ENCODE results near the gene PARP2.
"Not testable (repeated sequence)": the region's sequence is repeated elsewhere in the genome, so short reads cannot be mapped to it uniquely, and the experiment has no call there.

Gene PARP2

GRCh38 chr14:20346713-20347112, 3.3 kb downstream of the PARP2 start:
- DNase-seq = no peak

DNA sequence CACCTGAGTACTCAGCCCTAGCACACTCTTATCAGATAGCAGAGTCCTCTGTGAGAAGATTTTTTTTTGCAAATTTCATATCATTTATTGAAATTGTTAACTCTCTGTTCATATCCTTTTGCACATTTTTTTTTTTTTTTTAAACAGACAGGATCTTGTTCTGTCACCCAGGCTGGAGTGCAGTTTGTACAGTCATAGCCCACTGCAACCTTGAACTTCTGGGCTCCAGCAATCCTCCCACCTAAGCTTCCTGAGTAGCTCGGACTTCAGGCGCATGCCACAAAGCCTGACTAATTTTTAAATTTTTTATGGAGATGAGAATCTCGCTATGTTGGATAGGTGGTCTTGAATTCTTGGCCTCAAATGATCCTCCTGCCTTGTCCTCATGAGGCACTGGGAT, 4.3 kb downstream of the PARP2 start:
- no peak for DNase-seq

GRCh38 chr14:20350282-20350681, 6.8 kb downstream of the PARP2 start:
- no peak for DNase-seq

- DNase-seq = no peak
Measured at GRCh38 chr14:20350860-20351259, 7.4 kb downstream of the PARP2 start.

DNA sequence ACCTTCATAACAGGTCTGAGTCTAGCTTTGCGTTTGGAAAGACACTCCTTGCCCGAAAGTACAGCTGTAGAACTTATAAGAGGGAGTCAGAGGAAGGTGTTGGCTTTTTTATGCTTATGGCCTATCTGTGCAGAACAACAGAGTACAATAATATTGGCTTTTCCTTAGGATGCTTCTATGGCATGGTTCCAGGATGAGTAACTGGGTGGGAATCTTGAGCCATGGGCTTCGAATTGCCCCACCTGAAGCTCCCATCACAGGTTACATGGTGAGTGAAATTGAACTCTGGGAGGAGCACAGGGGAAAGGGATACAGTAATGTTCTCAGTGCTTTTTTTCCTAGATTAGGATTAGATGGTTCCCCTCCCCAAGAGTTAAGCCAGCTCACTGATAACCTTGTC, 13.0 kb downstream of the PARP2 start:
- DNase-seq = no peak

GRCh38 chr14:20358474-20358873, 15.0 kb downstream of the PARP2 start:
- DNase-seq = not testable (repeated sequence)

- no peak for DNase-seq
Measured at GRCh38 chr14:20365928-20366327, 22.5 kb downstream of the PARP2 start.

GRCh38 chr14:20372796-20373195, 29.4 kb downstream of the PARP2 start:
- DNase-seq = no peak

DNA sequence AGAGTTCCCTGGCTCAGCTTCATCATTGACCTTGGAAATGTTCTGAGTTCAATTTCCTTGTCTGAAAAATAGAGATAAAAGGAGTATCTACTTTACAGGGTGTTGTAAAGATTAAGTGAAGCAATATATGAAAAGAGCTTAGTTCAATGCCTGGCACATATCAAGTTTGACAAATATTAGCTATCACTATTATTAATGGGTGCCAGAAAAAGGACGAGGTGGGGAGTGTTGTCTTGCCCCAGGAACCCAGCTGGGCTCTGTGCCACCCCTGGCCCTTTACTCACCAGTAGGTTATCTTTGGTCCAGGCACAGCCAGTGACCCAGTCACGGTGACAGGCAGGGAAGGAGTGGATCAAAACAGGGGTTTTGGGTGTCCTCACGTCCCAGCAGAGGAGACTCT, 32.0 kb downstream of the PARP2 start:
- no peak for DNase-seq

DNA sequence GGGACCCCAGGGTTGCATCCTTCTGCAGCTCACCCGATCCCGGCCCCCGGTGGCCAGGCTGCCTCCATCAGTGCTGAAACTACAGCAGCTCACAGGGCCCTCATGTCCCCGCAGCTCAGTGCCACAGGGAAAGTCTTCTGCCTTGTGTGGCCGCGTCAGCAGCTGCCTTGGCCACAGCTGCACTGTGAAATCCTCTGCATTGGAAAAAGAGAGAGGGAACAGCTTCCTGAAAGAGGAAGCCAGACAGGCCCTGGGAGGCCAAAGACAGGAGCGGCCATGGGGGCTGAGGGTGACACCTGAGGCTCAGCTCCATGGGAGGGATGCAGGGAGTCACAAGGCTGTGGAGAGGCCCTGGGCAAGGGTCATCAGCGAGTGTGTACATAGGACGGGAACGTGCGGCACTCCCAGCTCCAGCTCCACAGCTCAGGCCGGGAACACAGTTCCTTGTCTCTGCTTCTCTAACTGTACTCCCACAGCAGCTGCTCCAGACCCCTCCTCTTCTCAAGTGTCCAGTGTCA, 32.7 kb downstream of the PARP2 start:
- no peak for DNase-seq

DNA sequence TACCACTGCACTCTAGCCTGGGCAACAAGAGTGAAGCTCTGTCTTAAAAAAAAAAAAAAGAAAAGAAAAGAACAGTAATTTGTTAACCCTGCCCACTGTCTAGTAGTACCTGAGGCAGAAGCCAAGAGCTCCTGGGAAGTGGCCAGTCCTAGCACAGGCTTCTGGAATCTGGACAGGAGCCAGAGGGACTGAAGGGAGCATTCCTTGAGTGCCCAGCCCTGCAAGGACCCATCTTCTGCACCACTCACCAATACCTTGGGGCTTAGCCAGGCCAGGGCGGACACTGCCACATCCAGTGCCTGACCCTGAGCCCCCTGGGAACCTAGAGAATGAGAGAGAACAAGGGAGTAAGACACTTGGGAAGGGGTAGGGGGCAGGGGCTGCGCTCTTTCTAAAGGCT, 33.7 kb downstream of the PARP2 start:
- DNase-seq = no peak

DNA sequence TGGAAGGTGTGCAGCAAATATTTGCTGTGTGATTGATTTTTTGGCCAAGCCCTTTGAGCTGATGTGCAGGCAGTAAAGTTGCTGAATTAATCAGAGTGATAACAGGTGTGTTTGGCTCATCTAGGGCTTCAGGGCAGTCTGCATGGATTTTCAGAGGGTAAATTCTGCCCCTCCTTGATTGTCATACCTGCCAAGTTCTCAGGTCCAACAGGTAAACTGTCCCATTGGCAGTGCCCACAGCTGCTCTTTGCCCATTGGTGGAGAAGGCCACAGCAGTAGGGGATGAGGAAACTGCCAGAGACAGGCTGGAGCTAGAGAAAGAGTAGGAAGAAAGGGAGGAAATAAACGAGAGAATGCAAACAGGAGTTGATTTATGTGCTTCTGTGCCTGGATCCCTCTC, 36.3 kb downstream of the PARP2 start:
- DNase-seq = no peak

GRCh38 chr14:20380681-20381080, 37.2 kb downstream of the PARP2 start:
- DNase-seq = no peak

DNA sequence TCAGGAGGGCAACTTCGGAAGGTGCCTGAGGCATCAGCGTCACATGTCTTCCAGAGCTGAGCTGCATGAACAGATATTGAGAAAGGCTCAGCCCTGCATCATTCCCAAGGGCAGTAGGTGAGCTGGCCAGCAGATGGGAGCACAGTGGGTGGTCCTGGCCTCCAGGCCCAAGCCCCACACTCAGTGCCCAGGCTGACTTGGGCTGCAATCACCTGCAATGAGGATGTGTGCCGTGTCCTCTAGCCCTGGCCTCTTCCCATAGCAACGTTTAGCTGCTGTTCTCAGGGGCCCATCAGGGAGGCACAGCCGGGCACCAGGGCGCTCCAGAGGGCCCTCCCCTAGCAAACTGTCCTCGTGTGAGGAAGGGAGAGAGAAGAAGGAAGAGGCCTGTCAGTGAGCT, 37.9 kb downstream of the PARP2 start:
- no peak for DNase-seq

GRCh38 chr14:20382526-20382925, 39.1 kb downstream of the PARP2 start:
- no peak for DNase-seq

DNA sequence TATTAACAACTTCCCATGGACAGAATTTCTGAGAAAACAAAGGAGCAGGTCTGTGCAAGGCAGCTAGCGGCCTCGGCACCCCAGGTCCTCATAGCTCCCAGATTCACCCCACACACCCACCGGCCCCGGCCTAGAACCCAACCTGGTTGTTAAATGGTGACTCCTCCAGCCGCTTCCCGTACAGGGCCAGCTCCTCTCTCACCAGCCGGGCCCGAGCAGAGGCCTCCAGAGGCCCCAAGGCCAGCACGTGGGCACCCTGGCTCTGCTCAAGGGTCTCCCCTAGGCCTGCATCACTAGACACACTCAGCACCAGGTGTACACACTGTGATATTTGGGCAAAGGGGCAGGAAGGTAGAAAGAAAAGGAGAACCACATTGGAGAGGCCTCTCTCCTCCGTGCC, 39.6 kb downstream of the PARP2 start:
- no peak for DNase-seq

GRCh38 chr14:20383636-20384035, 40.2 kb downstream of the PARP2 start:
- DNase-seq = no peak

DNA sequence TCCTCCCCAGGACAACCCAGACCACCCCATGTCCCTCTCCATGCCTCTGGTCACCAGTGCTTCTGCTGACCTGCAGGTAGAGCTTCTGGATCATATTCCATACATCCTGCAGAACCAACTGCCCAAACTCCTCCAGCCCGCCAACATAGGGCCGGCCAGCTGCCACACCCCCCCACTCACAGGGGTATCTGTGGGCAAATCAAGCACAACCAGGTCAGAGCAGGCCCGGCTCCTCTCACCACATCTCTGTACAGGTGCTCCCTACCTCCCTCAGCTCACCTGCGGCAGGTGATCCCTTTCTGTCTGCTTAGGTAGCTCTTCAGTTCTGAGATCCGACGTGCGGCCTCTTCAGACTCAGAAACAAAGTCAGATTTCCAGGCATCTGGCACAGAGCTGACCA, 40.9 kb downstream of the PARP2 start:
- DNase-seq = no peak

GRCh38 chr14:20384886-20385285, 41.5 kb downstream of the PARP2 start:
- DNase-seq = no peak

DNA sequence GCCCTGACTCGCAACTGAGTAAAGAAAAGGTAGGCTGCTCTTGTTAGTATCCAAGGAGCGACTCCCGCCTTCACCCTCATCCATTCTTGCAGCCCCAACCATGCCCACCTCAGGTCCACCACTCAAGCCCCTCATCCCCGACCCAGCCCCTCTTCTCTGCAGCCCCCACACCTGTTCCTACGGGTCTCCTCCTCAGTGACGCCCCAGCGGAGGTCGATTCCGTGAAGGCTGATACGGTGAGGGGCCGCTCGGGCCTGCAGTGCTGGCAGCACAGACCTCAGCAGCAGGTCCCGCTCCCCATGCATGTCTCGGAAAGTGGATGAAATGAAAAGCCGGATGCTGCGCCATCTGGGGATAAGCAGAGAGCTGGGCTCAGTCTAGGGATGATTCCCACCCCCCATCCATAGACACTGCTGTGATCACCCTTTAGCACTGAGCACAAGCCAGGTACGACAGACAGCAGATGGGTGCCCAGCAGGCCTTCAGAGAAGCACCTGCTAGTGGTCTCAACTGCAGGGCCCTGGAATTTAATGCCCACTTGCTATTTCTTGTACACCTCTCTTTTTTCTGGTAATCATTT, 42.9 kb downstream of the PARP2 start:
- DNase-seq = no peak

- DNase-seq = no peak
Measured at GRCh38 chr14:20387576-20387975, 44.1 kb downstream of the PARP2 start.

- no peak for DNase-seq
Measured at GRCh38 chr14:20388159-20388558, 44.7 kb downstream of the PARP2 start.

DNA sequence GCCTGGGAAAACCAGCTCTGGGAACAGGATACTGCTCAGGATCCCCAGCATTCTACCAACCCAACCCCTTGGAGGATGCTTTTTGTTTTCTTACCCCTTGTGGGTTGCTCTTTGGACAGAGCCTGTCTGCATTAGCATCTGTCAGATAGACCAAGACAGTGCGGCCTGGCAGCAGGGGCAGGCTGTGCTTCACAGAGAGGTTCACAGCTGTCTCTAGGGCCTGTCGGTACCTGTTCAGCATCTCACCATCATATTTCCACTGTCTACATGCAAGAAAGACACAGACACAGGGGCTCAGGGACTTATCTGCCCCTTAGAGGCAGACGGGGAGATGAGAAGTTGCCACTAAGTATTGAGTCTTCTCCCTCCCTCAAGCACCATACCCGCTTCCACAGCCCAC, 48.1 kb downstream of the PARP2 start:
- no peak for DNase-seq

GRCh38 chr14:20397511-20397910, 54.1 kb downstream of the PARP2 start:
- no peak for DNase-seq

DNA sequence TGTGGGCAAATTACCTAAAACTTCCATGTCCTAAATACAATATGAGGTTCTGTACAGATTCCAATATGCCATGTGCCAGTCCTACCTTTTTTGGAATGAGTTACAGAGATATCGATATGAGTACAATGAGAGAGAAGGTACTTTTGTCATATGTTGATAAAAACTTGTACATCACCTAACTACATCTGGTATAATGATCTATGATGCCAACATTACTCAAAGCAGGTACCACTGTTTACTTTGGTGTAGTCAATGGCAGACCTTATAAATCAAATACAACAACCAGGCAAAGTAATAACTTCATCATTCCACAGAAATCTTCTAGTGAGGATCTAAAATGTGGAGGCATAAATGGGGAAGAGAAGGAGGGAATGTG, 57.1 kb downstream of the PARP2 start:
- DNase-seq = no peak
